Activated T-cell treated with anti-CD3 and anti-CD28 coated beads, Interleukin-2, amount 50 U/mL, for 72 hours (primary cell): Measurements from ENCODE around the gene GNPAT. TPM values are rescaled to one million over a fixed set of nuclear protein-coding genes. Genes with fewer than 3 reads are reported as not detected.

ENCODE experiments used
- ATAC-seq, 2 donors: fragments of 150-1000 bp; cut with Tn5 transposase; replicated peaks in 1 of 2; 2 replicates each; pipeline ENCODE4 v1.10.0; 2021; ENCODE audit warnings: moderate library complexity in 2 of 2, mild to moderate bottlenecking in 1 of 2
- DNase-seq, 2 donors: peaks; one replicate each; pipeline ENCODE4 v3.0.0; 2021 to 2022; ENCODE audit warnings: mixed read lengths in 1 of 2
- H3K27ac Mint-ChIP-seq: one replicate; pipeline ENCODE4 v1.8.0; 2022; ENCODE audit warnings: mild to moderate bottlenecking, moderate library complexity, mixed read lengths
- H3K27me3 Mint-ChIP-seq: one replicate; pipeline ENCODE4 v1.8.0; 2022; ENCODE audit warnings: low read depth, mixed read lengths
- H3K36me3 Mint-ChIP-seq, 2 donors: one replicate each; pipeline ENCODE4 v1.8.0; 2022; ENCODE audit warnings: mixed read lengths in 2 of 2, mild to moderate bottlenecking in 1 of 2; ENCODE audit not compliant: insufficient read depth in 2 of 2
- H3K4me1 Mint-ChIP-seq: one replicate; pipeline ENCODE4 v1.8.0; 2022; ENCODE audit warnings: low read depth, mixed read lengths
- H3K4me3 Mint-ChIP-seq, 2 donors: one replicate each; pipeline ENCODE4 v1.8.0; 2022; ENCODE audit warnings: mild to moderate bottlenecking in 2 of 2, mixed read lengths in 2 of 2, moderate library complexity in 2 of 2
- H3K9me3 Mint-ChIP-seq, 2 donors: one replicate each; pipeline ENCODE4 v1.8.0; 2022; ENCODE audit warnings: mixed read lengths in 2 of 2
- total RNA-seq, 2 donors: library from RNA; stranded (reverse); gene quantifications; one replicate each; pipeline ENCODE4 v1.2.3, GENCODE V29; 2022

Gene GNPAT
- total RNA-seq: 10 to 100 TPM; 55.0 to 60.1 TPM

DNA sequence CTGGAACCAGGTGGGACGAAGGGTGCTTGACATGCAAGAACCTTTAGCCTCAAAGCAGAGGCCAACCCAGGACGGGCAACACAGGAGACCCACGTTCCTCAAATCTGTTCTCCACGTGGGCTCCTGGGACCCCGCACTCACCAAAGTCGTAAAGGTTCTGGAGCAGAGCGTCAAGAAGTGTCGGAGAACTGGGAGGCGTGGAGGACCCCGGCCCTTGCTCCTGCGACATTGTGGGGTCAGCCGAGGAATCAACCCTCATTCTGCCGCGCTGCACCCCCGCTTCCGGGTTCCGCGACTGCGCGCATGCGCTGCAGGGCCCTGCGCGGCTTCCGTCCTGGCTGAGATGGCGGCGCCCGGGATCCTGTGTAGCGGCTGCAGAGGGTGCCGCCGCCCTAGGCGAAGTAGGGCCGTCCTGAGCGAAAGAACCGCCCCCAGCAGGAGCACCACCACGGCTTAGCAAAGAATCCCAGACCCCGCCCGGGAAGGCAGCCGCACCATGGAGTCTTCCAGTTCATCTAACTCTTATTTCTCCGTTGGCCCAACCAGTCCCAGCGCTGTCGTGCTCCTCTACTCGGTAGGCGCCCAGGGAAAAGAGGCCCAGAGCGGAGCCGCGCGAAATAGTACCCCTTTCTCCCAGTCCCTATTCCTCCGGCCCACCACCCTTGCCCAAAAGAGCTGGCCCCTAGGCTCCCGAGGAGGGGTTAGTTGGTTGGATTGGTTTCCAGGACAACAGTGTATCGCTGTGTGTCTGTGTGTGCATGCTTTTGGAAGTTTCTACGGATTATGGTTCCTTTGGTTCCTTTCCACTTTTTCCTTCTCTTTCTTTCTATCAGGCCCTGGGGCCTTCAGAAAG lies at the start of gene GNPAT:
TSS of gene GNPAT (plus strand) at position 330 of the 853 bp plus-strand sequence. CDS start at position 497, 167 bp downstream.
- Mint-ChIP-seq H3K9me3 (no peaks in the 10 kb centered on the region), H3K4me3 (peak within 1 kb of the TSS; percentile 88 to 100), H3K27me3 (no peaks in the 10 kb centered on the region), H3K36me3 (peaks cover 19 to 27% of the 10 kb centered on the region in 2 donors), H3K4me1 (peaks cover 70% of the 10 kb centered on the region), H3K27ac (peak within 1 kb of the TSS; percentile 100)
- ATAC-seq: peak; percentile 99
- peak; percentile 91 to 94 for DNase-seq

DNA sequence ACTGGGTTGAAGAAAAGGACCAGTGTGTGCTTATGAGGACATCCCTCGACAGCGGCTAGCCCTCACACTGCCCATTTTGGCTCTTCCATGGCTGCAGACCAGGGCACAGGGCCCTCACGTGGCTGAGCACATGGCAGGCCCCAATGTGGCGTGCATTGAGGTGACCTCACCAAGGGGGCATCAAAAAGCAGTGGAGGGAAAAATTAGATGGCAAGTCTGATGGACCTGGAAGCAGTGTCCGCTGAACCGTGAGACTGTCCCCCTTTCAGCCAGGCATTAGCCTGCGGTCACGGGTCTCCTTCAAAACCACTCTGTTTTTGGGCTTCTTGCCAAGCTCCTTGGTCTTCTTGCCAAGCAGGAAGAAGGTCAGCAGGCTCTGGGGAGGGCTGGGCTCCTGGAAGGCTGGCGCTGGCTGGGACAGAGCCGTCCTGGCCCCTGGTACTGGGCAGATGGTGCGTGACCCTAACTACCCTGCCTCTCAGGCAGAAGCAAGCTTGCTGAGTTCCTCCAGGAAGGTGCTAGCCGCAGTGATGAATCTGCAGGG lies 48.3 kb upstream of the GNPAT start:
- H3K27me3 Mint-ChIP-seq: peaks cover 9% of the 10 kb centered on the region
- no peak for DNase-seq

DNA sequence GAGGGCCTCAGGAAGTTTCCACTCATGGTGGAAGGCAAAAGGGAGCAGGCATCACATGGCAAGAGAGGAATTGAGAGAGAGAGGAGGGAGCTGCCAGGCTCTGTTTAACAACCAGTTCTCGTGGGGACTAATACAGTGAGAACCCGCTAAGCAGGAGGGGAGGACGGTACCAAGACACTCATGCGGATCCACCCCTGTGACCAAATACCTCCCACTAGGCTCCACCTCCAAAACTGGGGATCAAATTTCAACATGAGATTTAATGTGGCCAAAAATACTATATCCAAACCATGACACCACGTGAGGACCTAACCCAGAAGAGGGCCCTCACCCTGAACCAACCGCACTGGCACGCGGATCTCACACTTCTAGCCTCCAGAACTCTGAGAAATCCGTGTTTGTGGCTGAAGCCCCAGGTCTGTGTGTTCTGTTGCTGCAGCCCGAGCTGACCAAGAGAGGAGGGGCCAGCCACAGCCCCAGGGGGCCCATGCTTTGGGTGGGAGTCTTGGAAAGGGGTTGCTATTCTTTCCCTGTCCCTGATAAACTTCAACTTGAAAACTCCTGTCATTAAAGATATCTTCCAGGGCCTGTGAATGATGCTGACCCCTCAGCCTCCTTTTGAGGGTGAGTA lies 47.2 kb upstream of the GNPAT start:
- ATAC-seq (no peak), DNase-seq (no peak)
- Mint-ChIP-seq H3K27ac (no peak overlapping the region), H3K9me3 (peaks cover 0 to 1% of the 10 kb centered on the region in 2 donors), H3K4me1 (no peaks in the 10 kb centered on the region), H3K27me3 (no peaks in the 10 kb centered on the region), H3K36me3 (no peaks in the 10 kb centered on the region), H3K4me3 (no peak overlapping the region)

More for the DNA sequence above, 48.3 kb upstream of the GNPAT start:
- no peak overlapping the region for H3K27ac Mint-ChIP-seq
- H3K36me3 Mint-ChIP-seq: no peaks in the 10 kb centered on the region
- H3K9me3 Mint-ChIP-seq: peaks cover 0 to 1% of the 10 kb centered on the region in 2 donors
- no peak for ATAC-seq
- no peaks in the 10 kb centered on the region for H3K4me1 Mint-ChIP-seq
- no peak overlapping the region for H3K4me3 Mint-ChIP-seq

- no peak for ATAC-seq
- no peaks in the 10 kb centered on the region for H3K36me3 Mint-ChIP-seq
- no peaks in the 10 kb centered on the region for H3K27me3 Mint-ChIP-seq
- no peak overlapping the region for H3K27ac Mint-ChIP-seq
- DNase-seq: no peak
- no peak overlapping the region for H3K4me3 Mint-ChIP-seq
- H3K4me1 Mint-ChIP-seq: no peaks in the 10 kb centered on the region
- no peaks in the 10 kb centered on the region for H3K9me3 Mint-ChIP-seq
These were observed 46.6 kb upstream of the GNPAT start for GRCh38 chr1:231194476-231194842.

GRCh38 chr1:231194843-231195516 lies 46.0 kb upstream of the GNPAT start:
- DNase-seq (no peak), ATAC-seq (no peak)
- Mint-ChIP-seq H3K4me1 (no peaks in the 10 kb centered on the region), H3K36me3 (no peaks in the 10 kb centered on the region), H3K9me3 (no peaks in the 10 kb centered on the region), H3K27me3 (no peaks in the 10 kb centered on the region), H3K27ac (no peak overlapping the region), H3K4me3 (no peak overlapping the region)

DNA sequence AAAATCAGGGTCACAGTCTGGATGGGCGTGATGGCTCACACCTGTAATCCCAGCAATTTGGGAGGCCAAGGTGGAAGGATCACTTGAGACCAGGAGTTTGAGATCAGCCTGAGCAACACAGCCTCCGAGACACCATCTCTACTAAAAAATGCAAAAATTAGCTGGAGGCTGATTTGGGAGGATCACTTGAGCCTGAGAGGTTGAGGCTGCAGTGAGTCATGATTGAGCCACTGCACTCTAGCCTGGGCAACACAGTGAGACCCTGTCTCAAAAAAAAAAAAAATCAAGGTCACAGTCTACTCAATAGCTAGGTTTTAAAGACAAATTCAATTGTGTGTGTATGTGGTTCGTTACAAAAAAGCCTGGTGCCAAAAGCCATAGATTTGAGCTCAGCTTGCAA lies 44.7 kb upstream of the GNPAT start:
- Mint-ChIP-seq H3K9me3 (no peaks in the 10 kb centered on the region), H3K27ac (no peak overlapping the region), H3K4me3 (no peak overlapping the region), H3K27me3 (no peaks in the 10 kb centered on the region), H3K4me1 (no peaks in the 10 kb centered on the region), H3K36me3 (no peaks in the 10 kb centered on the region)
- ATAC-seq: no peak
- DNase-seq: no peak

GRCh38 chr1:231196728-231197127 lies 44.3 kb upstream of the GNPAT start:
- Mint-ChIP-seq H3K4me3 (no peak overlapping the region), H3K27ac (no peak overlapping the region), H3K4me1 (peaks cover 3% of the 10 kb centered on the region), H3K36me3 (no peaks in the 10 kb centered on the region), H3K27me3 (peaks cover 3% of the 10 kb centered on the region), H3K9me3 (peaks cover 0 to 1% of the 10 kb centered on the region in 2 donors)
- DNase-seq: no peak
- ATAC-seq: no peak

GRCh38 chr1:231199868-231200267 lies 41.1 kb upstream of the GNPAT start:
- H3K9me3 Mint-ChIP-seq: peaks cover 0 to 2% of the 10 kb centered on the region in 2 donors
- H3K4me3 Mint-ChIP-seq: no peak overlapping the region
- DNase-seq: no peak
- H3K4me1 Mint-ChIP-seq: peaks cover 8% of the 10 kb centered on the region
- peaks cover 11% of the 10 kb centered on the region for H3K27me3 Mint-ChIP-seq
- no peak for ATAC-seq
- no peaks in the 10 kb centered on the region for H3K36me3 Mint-ChIP-seq
- no peak overlapping the region for H3K27ac Mint-ChIP-seq

DNA sequence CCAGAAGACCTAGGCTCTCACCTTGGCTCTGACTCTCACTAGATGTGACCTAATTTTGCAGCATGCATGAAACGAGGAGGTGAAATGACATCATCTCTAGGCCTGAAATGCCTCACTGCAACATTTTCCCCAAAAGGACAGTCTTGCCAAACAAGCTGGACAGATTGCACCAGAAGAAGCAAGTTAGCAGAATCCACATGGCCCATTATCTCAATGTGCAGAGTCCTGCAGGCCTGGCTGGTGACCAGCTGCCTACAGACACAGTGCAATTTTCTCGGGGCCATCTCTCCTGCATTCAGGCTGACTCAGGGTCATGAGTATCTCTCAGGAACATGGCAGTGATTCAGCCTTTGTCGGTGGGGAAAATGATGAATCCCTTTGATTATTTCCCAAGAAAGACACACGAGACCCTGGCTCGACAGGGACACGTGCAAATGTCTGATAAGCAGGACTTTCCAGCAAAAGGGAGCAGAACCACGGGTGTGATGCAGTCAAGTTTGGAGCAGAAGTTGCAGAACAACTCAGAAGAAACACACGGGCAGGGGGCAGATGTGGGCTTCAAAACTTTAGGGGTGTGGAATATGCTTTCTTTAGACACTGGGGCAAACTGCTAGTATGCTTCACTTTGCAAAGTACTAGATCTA lies 40.5 kb upstream of the GNPAT start:
- peaks cover 8% of the 10 kb centered on the region for H3K4me1 Mint-ChIP-seq
- no peak for DNase-seq
- no peaks in the 10 kb centered on the region for H3K36me3 Mint-ChIP-seq
- peaks cover 11% of the 10 kb centered on the region for H3K27me3 Mint-ChIP-seq
- peaks cover 0 to 2% of the 10 kb centered on the region in 2 donors for H3K9me3 Mint-ChIP-seq
- H3K4me3 Mint-ChIP-seq: no peak overlapping the region
- no peak overlapping the region for H3K27ac Mint-ChIP-seq
- no peak for ATAC-seq

- peaks cover 8% of the 10 kb centered on the region for H3K4me1 Mint-ChIP-seq
- H3K27me3 Mint-ChIP-seq: peaks cover 11% of the 10 kb centered on the region
- H3K4me3 Mint-ChIP-seq: no peak overlapping the region
- no peaks in the 10 kb centered on the region for H3K36me3 Mint-ChIP-seq
- DNase-seq: no peak
- peaks cover 0 to 2% of the 10 kb centered on the region in 2 donors for H3K9me3 Mint-ChIP-seq
- no peak overlapping the region for H3K27ac Mint-ChIP-seq
- no peak for ATAC-seq
These were observed 39.5 kb upstream of the GNPAT start for GRCh38 chr1:231201375-231201978.

- H3K36me3 Mint-ChIP-seq: no peaks in the 10 kb centered on the region
- peaks cover 11% of the 10 kb centered on the region for H3K27me3 Mint-ChIP-seq
- ATAC-seq (no peak), DNase-seq (no peak)
- peaks cover 0 to 2% of the 10 kb centered on the region in 2 donors for H3K9me3 Mint-ChIP-seq
- H3K4me3 Mint-ChIP-seq: no peak overlapping the region
- H3K4me1 Mint-ChIP-seq: peaks cover 8% of the 10 kb centered on the region
- H3K27ac Mint-ChIP-seq: no peak overlapping the region
These were observed 38.9 kb upstream of the GNPAT start for GRCh38 chr1:231201979-231202633.
